Type B pancreatic cell (in vitro differentiated cells): ENCODE data around the gene PRKCA. TPM values are rescaled to one million over a fixed set of nuclear protein-coding genes. Genes with fewer than 3 reads are reported as not detected.

Source experiments
- DNase-seq: peaks from one replicate; pipeline ENCODE4 v3.0.0; 2021; ENCODE audit warnings: mixed read lengths; ENCODE audit not compliant: unreplicated experiment; ENCODE audit errors: extremely low spot score
- H3K27ac Mint-ChIP-seq: 2 replicates; pipeline ENCODE4 v1.8.0; 2021; ENCODE audit warnings: mild to moderate bottlenecking, mixed read lengths
- H3K27me3 Mint-ChIP-seq: 2 replicates; pipeline ENCODE4 v1.8.0; 2021; ENCODE audit warnings: mixed read lengths
- H3K36me3 Mint-ChIP-seq: 2 replicates; pipeline ENCODE4 v1.8.0; 2021; ENCODE audit warnings: mixed read lengths
- H3K4me1 Mint-ChIP-seq: one replicate; pipeline ENCODE4 v1.8.0; 2021; ENCODE audit warnings: mixed read lengths; ENCODE audit not compliant: unreplicated experiment
- H3K4me3 Mint-ChIP-seq: 2 replicates; pipeline ENCODE4 v1.8.0; 2021; ENCODE audit warnings: mild to moderate bottlenecking, mixed read lengths
- H3K9me3 Mint-ChIP-seq: 2 replicates; pipeline ENCODE4 v1.8.0; 2021; ENCODE audit warnings: mixed read lengths
- total RNA-seq: library from RNA; stranded (reverse); gene quantifications from 2 replicates; pipeline ENCODE4 v1.2.1, GENCODE V29; 2021; ENCODE audit warnings: low replicate concordance
- TF ChIP-seq, protein P1 (sequence below): fragments of 200-600 bp; sonication (generic); conservative IDR thresholded peaks from 2 replicates; pipeline ENCODE4 v1.5.0; 2021; ENCODE audit warnings: antibody characterized with exemption, mild to moderate bottlenecking

PRKCA gene
- total RNA-seq, 1 donor from 2014 or later = 16.1 TPM

DNA sequence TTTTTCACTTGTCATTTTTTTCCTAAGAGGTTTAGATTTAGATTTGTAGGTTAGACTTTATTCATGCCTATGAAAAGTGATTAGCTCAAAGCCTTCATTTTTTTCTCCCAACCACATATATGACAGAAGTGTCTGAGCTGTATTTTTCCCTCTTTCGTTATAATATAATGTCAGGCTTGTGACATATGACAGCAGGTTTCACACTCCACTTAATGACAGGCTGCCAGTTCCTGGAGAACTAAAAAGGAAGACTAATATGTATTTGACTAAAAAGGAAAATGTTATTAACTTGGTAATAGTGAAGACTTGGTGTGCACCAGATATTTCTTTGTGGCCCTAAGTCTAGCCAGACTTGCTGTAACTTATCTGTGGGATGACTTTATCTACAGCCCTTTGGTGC, 331.8 kb downstream of the PRKCA start:
- H3K27me3 Mint-ChIP-seq = peaks cover 17% of the 10 kb centered on the region
- no peak overlapping the region for H3K4me3 Mint-ChIP-seq
- no peak for DNase-seq
- H3K9me3 Mint-ChIP-seq = no peaks in the 10 kb centered on the region
- H3K27ac Mint-ChIP-seq = no peak overlapping the region
- no peaks in the 10 kb centered on the region for H3K36me3 Mint-ChIP-seq
- no peaks in the 10 kb centered on the region for H3K4me1 Mint-ChIP-seq
- TF ChIP-seq, protein P1, sequence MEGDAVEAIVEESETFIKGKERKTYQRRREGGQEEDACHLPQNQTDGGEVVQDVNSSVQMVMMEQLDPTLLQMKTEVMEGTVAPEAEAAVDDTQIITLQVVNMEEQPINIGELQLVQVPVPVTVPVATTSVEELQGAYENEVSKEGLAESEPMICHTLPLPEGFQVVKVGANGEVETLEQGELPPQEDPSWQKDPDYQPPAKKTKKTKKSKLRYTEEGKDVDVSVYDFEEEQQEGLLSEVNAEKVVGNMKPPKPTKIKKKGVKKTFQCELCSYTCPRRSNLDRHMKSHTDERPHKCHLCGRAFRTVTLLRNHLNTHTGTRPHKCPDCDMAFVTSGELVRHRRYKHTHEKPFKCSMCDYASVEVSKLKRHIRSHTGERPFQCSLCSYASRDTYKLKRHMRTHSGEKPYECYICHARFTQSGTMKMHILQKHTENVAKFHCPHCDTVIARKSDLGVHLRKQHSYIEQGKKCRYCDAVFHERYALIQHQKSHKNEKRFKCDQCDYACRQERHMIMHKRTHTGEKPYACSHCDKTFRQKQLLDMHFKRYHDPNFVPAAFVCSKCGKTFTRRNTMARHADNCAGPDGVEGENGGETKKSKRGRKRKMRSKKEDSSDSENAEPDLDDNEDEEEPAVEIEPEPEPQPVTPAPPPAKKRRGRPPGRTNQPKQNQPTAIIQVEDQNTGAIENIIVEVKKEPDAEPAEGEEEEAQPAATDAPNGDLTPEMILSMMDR = no peak

DNA sequence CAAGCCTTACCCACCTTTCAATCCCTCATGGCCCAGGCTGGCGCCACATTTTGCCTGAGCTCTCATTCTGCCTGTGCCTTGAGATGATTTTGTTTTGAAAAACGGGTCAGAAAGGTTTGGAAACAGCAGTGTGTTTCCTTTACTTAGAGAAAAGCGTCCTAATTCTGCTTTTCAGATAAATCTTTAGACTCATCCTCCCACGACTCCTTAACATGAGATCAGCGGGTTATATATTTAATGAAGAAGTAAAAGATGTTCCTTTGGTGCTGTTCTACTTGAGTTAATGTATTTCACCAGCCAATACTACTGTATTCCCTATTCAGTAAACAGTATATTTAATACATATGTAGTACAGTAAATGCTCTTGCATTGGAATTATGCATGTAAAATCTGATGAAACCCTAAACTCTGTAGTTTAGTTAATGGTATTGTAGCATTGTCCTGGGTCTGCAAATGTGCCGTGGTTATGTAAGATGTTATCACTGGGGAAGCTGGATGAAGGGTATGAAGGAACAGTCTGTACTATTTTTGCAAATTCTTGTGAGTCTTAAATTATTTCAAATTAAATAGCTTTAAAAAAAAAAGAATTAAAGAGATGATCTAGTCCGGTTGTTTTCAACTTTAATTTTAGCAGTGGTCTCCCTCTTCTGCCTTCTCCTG, 333.1 kb downstream of the PRKCA start:
- H3K4me1 Mint-ChIP-seq = no peaks in the 10 kb centered on the region
- TF ChIP-seq, protein P1 = no peak

DNA sequence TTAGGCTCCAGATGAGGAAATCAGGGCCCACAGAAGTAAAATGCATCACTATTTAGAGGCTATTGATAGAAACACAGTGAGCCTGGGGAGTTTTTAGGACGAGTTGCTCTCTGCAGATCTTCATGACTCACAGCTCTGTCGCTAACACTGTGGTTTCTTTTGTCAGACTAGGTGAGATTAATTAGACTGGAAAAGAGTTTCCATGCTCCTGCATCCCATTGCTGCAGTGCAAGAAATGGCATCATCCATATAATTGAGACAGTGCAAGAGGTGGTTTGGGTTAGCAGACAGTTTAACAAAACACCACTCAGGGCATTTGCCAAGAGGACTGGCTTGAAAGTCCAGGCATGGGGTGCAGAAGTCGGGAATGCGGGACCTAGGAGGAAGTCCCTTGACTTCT, 333.7 kb downstream of the PRKCA start:
- H3K27ac Mint-ChIP-seq = no peak overlapping the region
- no peak for DNase-seq
- TF ChIP-seq, protein P1 = no peak
- no peak overlapping the region for H3K4me3 Mint-ChIP-seq
- H3K4me1 Mint-ChIP-seq = no peaks in the 10 kb centered on the region
- H3K36me3 Mint-ChIP-seq = no peaks in the 10 kb centered on the region
- no peaks in the 10 kb centered on the region for H3K9me3 Mint-ChIP-seq
- H3K27me3 Mint-ChIP-seq = peaks cover 17% of the 10 kb centered on the region

More for the DNA sequence above, 333.1 kb downstream of the PRKCA start:
- Mint-ChIP-seq H3K4me3 (no peak overlapping the region), H3K36me3 (no peaks in the 10 kb centered on the region), H3K27ac (no peak overlapping the region), H3K27me3 (peaks cover 17% of the 10 kb centered on the region), H3K9me3 (no peaks in the 10 kb centered on the region)
- no peak for DNase-seq

DNA sequence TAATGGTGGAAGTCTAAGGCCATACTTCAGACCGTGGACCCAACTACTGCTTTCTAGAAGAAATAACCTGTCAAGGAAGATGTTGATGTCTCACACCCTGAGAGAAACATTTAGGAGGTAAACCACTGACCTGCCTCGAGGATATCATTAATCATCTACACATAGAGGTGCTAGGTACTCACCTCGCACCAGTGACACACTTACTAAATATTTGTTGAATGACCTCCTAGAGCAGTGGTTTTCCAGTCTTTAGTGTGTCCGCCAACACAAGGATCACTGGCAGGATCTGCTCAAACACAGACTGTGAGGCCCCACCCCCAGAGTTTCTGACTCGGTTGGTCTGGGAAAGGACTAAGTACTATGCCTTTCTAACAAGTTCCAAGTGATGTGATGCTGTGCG, 335.1 kb downstream of the PRKCA start:
- H3K27me3 Mint-ChIP-seq = peaks cover 17% of the 10 kb centered on the region
- no peak for DNase-seq
- H3K36me3 Mint-ChIP-seq = peaks cover 4% of the 10 kb centered on the region
- H3K9me3 Mint-ChIP-seq = no peaks in the 10 kb centered on the region
- no peak overlapping the region for H3K4me3 Mint-ChIP-seq
- TF ChIP-seq, protein P1 = no peak
- H3K4me1 Mint-ChIP-seq = no peaks in the 10 kb centered on the region
- H3K27ac Mint-ChIP-seq = no peak overlapping the region

DNA sequence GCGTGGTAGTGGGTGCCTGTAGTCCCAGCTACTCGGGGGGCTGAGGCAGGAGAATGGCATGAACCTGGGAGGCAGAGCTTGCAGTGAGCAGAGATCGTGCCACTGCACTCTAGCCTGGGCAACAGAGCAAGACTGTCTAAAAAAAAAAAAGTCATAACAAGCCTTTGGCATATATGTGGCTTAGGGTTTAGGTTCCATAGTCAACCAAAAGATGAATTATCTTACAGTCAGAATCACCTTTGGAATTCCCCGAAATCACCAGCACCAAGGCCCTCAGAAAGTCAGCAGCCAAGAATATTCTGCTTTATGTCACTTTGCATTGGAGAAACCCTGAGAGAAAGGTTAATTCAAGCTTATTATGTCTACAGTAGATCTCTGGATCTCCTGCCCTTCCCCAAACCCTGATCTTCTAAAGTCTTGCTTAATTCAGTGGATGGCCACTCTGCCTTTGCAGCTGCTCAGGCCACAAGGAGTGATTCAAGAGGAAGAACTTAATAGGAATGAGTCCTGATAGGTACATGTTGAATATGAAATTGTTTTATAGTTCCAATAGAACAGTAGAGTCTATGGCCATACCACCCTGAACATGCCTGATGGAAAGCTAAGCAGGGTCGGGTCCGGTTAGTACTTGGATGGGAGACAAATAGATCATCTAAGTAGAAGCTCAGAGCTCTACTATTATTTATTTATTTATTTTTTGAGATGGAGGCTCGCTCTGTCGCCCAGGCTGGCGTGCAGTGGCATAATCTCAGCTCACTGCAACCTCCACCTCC, 336.5 kb downstream of the PRKCA start:
- H3K36me3 Mint-ChIP-seq = peaks cover 4% of the 10 kb centered on the region
- H3K9me3 Mint-ChIP-seq = no peaks in the 10 kb centered on the region
- TF ChIP-seq, protein P1 = no peak
- no peak overlapping the region for H3K4me3 Mint-ChIP-seq
- peaks cover 8% of the 10 kb centered on the region for H3K4me1 Mint-ChIP-seq
- H3K27me3 Mint-ChIP-seq = peaks cover 17% of the 10 kb centered on the region
- no peak for DNase-seq
- no peak overlapping the region for H3K27ac Mint-ChIP-seq
